NCI-H1930 (cell line): Measurements from ENCODE around the gene CALML5.

Source experiments
- DNase-seq, 2 experiments: peaks; one replicate each; lab custom pipeline; 2025; lab: John Stamatoyannopoulos, UW

Gene CALML5

DNA sequence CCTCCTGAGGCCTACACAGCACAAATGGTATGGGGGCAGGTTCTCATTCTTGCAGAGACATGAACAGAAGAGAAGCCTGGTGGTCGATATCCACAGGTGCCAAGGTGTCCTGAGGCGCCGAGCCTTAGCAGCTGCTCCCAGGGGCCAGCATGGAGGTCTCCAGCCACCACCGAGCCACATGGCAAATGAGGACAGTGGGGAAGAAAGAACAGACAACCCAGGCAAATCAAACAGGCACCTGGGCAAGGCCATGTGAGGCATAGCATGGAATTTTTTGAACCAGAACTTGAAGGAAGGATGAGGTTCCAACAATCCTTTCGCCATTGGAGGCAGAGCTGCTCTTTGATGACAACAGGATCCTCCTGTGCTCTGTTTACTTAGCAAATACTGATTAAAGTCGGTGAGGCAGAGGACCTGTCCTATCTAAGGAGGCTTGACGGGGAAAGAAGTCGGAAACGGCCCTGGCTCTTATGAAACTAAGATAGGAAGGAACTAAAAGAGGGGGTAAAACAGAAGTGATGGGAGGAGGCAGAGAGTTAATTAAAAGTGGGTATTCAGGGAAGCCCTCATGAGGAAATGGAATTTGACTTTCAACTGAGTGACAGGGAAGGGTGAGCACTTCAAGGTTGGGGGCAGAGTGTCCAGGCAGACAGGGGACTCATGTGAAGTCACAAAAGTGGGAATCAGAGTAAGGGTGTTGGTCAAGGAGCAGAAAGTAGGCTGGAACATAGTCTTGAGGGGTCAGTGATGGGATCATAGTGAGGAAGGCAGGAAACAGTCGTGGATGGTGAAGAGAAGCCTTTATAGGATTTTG, 16.8 kb upstream of the CALML5 start:
- DNase-seq, result no peak

DNA sequence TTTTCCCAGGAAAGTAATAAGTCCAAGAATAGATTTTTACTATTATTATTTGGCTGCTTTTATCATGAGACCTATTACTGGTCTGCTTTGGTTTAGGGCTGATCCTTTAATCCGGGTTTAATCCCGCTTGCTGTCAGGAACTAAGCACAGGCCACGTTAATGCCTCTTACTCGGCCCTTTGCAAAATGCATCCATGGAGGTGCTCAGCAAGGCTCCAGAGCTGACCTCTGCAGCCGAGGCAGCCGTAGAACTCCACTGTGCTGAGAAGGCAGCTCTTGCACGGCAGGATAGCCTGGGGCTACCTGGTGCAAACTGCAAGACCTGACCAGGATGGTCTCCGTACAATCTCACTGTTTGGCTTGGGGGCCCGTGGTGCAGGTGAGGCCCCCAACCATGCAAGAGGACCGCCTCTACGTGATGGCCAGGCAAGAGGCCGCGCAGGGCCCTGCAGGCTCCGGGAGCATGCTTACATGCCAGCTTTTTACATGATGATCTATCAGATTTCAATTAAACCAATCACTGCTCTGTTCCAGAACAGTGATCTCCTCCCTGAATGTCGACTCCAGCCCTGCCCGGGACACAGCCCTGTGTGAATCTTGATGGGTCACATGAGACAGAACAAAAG, 15.0 kb upstream of the CALML5 start:
- no peak for DNase-seq

GRCh38 chr10:5512881-5513612, 13.7 kb upstream of the CALML5 start:
- no peak for DNase-seq

DNA sequence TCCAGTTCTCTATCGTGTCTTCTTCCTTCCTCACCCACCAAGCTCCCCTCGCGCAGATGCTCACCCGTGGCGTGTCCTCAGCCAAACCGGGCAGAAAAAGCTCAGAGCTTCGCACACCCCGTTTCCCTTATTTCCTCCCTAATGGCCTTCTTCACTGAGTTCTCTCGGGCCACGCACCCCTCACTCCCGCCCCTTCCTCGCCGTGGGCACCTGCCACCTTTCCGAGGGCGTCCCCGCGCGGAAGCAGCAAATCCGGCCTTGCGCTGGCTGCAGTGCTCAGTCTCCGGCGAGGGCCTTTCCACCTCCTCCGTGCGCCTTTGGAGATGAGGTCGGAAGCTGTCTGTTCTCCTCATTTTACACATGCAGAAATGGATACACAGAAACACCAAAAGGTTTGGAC, 13.0 kb upstream of the CALML5 start:
- DNase-seq, result no peak

DNA sequence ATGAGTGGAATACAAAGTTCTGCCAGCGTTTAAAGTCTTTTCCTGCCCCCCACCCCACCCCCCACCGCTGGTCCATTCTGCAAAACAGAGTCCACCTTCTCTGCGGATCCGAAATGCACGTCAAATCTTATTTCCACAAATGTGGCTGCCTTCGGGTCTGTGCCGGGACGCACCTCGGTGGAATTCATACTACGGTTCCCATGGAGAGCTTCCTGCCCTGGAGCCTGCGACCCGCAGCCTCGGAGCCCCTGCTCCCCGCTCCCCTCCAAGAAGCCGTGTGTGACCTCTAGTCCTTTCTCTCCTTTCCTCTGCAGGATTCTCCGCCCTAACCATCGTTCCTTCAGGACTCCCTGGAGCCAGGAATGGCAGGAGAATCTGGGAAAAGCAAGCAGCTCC, 12.5 kb upstream of the CALML5 start:
- no peak for DNase-seq

DNA sequence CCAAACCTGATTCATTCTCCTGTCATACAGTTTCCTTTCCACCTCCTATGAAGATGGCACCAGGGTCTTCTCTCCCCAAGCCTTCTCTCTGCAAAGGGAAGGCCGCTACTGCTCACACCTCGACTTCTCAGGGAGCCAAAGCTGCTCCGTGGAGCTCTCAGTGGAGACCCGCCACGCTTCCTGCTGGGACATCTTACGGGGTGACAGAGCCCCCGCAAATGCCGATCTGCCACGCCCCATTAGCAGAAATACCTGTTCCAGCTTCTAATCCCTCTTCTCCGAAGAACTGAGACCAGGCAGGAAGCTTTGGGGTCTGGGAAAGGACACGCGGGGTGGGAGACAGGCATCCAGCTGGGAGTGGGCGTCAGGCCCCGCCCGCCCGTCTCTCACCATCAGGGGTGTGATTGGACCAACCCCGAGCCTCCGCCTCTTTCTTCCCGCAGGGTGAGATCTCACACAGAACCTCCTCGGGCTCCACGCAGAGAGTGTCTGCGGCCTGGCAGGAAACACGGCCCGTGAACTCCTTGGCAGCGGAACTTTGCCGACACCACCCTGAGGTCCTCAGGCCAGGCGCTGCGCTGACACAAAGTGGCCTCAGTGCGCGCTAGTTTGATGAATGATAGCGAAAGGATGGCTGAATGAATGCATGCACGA, 12.0 kb upstream of the CALML5 start:
- no peak for DNase-seq

GRCh38 chr10:5510281-5511072, 11.1 kb upstream of the CALML5 start:
- DNase-seq, result no peak

DNA sequence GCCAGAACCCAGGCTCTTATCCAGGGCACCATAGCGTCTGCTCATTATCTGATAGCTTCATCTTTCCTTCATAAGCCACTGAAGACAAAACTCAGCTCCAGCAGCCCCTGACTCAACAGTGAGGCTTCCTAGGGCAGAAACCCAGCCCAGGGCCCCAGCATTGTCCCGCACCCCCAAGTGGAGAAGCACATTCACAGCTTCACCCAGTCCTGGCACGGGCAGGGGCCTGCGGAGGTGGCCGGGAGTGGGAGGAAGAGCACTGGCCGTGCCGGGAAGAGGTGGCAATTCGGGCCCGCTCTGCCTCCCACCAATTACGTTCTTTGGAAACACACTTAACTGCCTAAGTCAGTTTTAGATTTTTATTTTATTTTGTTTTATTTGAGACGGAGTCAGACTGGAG, 10.3 kb upstream of the CALML5 start:
- DNase-seq, result no peak

DNA sequence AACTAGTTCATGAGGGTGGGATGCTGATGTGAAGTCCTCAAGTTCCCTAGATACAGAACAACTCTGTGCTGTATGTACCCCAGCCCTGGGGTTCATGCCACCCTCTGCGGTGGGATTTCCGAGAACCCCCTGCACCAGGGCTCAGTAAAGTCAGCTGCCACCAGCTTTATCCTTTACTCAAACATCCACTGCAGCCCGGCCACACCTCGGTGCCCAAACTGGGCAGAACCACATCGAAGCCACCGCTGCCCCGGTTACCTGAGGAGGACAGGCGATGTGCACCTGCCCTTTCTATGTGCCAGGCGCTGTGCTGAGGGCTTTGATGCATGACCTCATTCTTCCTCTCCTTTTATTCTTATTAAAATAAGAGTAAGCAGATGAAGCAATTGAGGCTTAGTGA, 9.9 kb upstream of the CALML5 start:
- DNase-seq, result no peak

DNA sequence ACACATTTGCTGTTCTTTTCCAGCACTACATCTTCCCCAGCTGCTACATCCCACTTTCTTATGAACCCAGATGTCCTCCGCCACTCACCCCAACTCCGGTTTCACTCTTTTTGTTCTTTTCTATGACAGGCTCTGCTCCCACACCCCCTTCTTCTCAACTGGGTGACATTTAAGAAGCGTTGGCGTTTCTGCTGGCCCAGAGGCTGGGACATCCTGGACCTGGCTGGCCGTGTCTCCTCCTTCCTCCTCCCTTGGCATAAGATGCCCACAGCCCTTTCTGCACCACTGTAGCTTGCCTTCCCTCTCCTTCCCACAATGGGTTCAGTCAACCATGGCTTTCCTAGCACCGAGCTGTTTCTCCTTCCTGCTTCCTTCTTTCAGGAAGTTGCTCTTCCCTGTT, 9.4 kb upstream of the CALML5 start:
- no peak for DNase-seq

DNA sequence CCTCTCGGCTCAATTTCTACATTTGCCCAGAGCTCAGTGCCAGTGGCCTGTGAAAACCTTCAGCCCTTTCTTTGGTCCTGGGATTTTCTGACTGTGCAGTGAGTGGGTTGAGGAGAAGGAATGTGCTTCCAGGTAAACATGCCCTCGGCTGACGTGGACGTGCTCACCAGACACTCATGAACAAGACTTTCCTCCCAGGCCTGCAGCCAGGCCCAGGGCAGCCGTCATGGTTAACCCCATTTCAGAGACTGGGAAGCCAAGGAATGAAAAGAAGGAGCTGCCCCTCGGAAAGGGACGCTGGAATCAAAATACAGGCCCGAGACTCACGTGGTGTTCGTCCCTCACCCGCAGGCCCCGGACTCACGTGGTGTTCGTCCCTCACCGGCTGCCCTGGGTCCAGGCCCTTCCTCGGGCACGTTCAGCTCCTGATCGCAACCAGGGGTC, 8.8 kb upstream of the CALML5 start:
- no peak for DNase-seq

- no peak for DNase-seq
These were observed 8.3 kb upstream of the CALML5 start for GRCh38 chr10:5507649-5508131.

GRCh38 chr10:5506751-5507648, 7.6 kb upstream of the CALML5 start:
- DNase-seq, result no peak

DNA sequence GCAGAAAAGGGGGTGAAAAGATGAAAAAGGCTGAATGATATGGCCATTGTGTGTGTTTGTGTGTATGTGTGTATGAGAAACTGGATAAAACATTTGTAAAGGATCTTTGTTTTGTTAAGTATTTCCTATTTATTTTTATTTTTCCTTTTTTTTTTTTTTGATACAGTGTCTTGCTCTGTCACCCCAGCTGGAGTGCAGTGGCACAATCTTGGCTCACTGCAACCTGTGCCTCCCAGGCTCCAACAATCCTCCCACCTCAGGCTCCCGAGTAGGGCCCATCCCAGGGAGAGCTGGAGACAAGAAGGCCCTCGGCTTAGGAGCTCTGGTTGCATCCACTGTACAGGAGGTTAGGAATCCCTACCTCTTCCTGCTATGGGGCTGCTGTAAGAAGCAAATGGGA, 6.9 kb upstream of the CALML5 start:
- no peak for DNase-seq

DNA sequence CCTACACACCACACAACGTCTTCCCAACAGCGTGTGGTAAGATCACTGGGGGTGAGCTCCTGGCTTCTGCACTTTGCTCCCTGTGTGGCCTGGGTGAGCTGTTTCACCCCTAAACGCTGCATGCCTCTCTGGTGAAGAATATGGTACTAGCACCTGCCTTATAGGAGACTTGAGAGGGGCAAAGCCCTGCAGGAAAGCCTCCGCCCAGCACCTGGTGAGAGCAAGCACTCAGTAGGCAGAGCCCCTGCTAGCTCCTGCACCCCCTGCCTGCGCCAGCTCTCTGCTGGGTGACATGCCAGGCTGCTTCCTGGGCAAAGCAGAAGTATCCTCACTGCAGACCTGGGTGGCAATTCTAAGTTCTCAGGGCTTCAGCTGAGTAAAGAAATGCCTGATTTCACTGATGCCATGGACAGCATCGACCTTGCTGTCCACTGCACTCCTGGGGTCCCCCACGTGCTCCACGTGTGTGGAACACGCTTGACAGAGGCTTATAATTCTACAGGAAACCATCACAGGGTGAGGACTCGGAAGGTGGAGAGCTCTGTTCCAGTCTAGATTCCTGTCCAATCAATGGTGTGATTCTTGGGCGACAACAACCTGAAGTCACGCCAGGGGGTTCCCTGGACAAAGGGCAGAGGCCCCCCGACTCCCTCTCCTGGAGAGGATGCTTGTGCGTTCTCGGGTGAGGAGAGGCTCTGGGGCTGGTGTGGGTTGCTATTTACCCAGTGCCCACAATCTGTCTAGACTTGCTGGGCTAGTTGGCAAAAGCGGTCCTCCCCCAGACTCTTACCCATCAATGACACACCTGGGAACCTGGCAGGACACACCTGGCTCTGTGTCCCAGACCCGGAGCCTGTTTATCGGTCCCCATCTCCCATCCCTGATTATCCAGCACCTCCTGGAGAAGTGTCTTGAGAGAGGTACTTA, 5.0 kb upstream of the CALML5 start:
- DNase-seq, result no peak

- no peak for DNase-seq
These were observed 4.1 kb upstream of the CALML5 start for GRCh38 chr10:5503477-5503835.

GRCh38 chr10:5502571-5503476, 3.5 kb upstream of the CALML5 start:
- DNase-seq, result no peak

DNA sequence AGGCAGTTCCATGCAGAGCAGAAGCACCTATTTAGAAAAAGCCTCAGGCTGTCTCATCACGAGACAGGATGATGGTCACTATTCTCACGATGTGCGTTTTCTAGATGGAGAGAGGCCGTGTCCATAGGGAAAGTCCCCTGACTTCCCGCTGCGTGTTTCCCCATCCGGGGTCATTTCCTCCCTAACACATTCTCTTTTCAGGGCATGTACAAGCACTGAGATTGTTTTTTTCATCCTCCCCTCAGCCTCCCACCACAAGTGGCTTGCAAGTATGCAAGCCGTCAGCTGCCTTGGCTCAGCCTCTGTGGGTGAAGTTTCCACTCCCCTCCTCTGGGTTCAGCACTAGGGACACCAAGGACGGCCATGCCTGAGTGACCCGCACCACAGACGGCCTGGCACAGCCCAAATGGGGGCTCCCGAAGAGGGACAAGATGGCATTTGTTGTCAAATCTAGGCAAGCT, 2.7 kb upstream of the CALML5 start:
- DNase-seq, result no peak
